GM21528 (cell line): ENCODE results near the gene RPGRIP1L.
A peak's percentile ranks its signal among the peaks of the same experiment; 100 is the strongest.

Experiments used
- ATAC-seq: cut with Tn5 transposase; IDR thresholded peaks from one replicate; pipeline ENCODE4 v1.9.1; 2021; ENCODE audit warnings: mild to moderate bottlenecking, moderate library complexity; ENCODE audit not compliant: unreplicated experiment, low FRiP score

Gene RPGRIP1L

DNA sequence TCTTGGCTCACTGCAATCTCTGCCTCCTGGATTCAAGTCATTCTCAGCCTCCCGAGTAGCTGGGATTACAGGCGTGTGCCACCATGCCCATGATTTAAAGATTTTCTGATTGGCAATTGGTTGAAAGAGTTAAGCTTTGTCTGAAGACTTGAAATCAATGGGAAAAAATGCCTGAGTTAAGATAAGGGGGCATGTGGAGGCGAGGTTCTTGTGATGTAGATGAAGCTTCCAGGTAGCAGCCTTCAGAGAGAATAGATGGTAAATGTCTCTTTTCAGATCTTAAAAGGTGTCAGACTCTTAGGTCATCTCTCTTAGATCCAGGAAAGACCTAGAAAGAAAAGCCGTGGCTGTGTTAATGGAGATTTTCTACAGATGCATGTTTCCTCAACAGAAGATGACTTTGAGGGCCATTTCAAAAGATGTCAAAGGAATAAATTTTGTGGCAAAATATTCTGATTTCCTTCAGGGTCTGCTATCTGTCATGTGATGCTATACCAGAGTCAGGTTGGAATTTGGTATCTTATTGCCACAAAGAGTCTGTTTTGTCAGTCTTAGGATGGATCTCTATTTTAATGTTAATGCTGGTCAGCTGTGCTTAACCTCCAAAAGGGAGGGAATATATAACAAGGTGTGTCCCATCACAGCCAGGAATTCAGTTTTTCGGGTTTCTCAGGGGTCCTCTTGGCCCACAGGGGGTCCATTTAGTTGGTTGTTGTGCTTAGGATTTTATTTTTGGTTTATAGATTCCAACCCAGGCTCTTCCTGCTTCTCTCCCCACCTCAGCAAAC lies 142.4 kb downstream of the RPGRIP1L start:
- no peak for ATAC-seq

DNA sequence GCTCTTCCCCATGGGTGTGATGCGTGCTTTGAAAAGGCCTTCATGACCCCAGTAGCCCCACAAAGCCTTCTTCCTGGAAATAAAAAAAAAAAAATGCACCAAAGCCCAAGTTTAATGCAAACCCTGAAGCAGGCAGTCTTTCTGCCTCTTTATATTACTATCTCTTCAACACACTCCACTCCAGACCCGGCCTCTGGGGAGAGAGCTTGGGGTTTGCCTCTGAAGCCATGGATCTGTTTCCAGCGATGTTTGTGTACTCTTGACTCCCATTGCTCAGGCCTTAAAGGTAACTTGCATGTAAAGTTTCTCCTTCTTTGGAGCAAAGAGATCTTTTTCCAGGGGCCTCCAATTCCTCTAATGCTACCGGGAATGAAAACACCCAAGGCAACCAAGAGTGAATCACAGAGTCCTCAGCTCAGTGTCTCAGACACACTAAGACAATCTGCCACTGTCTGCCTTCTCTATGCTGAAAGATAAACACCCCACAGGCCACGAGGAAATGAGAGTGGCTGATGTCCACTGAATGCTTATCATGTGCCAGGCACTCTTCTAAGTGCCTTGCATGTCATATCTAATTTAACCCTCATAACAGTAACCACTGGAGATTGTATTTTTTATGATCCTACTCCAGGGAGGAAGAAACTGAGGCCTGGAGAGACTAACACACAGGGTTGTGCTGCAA lies 144.2 kb downstream of the RPGRIP1L start:
- no peak for ATAC-seq

DNA sequence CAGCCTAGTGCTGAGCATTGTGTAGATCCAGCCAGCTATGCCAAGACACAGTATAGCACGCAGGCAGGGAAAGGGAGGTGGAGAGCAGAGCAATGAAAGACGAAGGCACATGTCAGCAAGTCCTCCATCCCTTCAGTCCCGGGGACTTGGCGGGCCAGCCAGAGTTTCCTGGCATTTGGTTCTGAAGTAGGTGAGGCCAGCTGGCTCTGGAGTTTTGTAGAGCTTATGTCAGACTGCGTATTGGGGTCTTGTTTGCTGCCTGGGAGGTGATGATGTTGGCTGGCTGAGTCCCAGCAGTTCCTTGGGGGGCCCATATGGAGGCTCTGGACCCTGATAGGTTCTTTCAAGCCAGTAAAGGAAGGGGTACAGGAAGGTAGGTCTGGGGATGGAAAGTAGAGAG lies 144.9 kb downstream of the RPGRIP1L start:
- ATAC-seq, result no peak

DNA sequence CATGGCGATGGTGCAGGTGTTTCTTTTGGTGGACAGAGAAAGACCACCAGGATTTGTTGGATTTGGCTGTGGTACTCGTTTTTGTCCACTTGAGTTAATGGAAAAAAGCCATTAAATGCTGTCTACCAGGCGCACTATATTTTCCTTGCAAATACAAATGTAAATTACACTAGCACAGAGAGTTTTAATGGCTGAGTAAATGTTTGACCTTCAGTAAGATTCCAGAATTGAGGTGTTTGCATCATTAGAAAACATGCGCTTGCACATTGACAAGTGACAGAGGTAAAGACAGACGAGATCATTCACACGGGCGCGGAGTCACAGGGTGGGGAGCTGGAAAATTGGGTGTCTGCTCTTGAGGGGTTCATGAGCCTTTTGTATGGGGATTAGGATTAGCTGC lies 147.1 kb downstream of the RPGRIP1L start:
- ATAC-seq, result no peak

DNA sequence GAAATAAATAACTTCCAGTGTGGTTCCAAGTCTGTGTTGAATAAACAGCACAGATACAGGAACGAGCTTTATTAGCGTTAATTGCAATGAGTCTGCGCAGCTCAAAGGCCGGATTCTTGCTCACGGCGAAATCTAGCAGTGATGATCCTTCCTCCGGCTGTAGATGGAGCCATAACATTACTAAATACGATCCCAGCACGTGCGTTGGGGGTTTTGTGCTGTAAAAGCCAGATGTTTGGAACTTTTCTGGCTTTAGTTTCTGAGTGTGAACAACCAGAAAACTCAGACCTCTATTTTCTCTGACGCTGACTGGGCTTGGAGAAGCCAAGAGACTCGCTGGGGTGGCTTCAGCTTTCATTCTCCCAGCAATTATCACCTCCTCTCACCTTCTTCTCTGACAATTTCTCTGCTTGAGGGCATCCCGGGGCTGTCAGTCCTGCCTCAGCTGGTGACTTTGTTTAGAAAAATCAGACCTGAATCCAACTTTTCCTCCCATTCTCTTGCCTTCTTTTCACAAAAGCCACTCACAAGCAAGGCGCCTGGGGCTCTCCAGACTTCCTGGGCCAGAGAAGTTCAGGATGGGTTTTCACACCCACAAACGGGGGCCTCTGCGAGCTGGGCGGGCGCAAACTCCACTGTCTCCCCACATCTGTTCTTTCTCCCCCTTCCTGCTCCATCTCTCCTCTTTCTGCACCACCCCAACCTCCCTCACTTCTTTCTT lies 153.5 kb downstream of the RPGRIP1L start:
- ATAC-seq, result peak; percentile 73
